HEK293 (cell line): ENCODE measurements around the gene TTC7B.

ENCODE experiments used
- BCL11B ChIP-seq: fragments of 450-650 bp; formaldehyde crosslinking; IDR thresholded peaks from 2 replicates; pipeline ENCODE4 v1.5.1; 2016; ENCODE audit warnings: low read depth, missing biosample characterization, missing genetic modification characterization
- GFI1B ChIP-seq: fragments of 450-650 bp; formaldehyde crosslinking; IDR thresholded peaks from 2 replicates; pipeline ENCODE4 v1.5.1; 2016; ENCODE audit warnings: missing biosample characterization, missing genetic modification characterization
- KLF10 ChIP-seq: fragments of 450-650 bp; IDR thresholded peaks from 2 replicates; pipeline ENCODE4 v1.5.1; 2018; ENCODE audit warnings: missing biosample characterization, mild to moderate bottlenecking, missing genetic modification characterization
- KLF7 ChIP-seq: fragments of 450-650 bp; formaldehyde crosslinking; IDR thresholded peaks from 2 replicates; pipeline ENCODE4 v1.5.1; 2016; ENCODE audit warnings: missing biosample characterization, missing genetic modification characterization, borderline replicate concordance
- SALL2 ChIP-seq: fragments of 450-650 bp; formaldehyde crosslinking; IDR thresholded peaks from 2 replicates; pipeline ENCODE4 v1.5.0; 2017; ENCODE audit warnings: missing biosample characterization, mild to moderate bottlenecking, missing genetic modification characterization, borderline replicate concordance
- SP2 ChIP-seq: fragments of 450-650 bp; formaldehyde crosslinking; IDR thresholded peaks from 2 replicates; pipeline ENCODE4 v1.5.1; 2016; ENCODE audit warnings: missing biosample characterization, missing genetic modification characterization
- TRIM28 ChIP-seq: IDR thresholded peaks from 2 replicates; pipeline ENCODE4 v1.6.1; 2011; ENCODE audit warnings: low read length, control low read depth, borderline replicate concordance
- ZBTB1 ChIP-seq: fragments of 450-650 bp; formaldehyde crosslinking; IDR thresholded peaks from 2 replicates; pipeline ENCODE4 v1.5.1; 2016; ENCODE audit warnings: missing biosample characterization, missing genetic modification characterization
- ZBTB17 ChIP-seq: fragments of 450-650 bp; formaldehyde crosslinking; IDR thresholded peaks from 2 replicates; pipeline ENCODE4 v1.5.1; 2016; ENCODE audit warnings: missing biosample characterization, missing genetic modification characterization
- ZBTB8A ChIP-seq: fragments of 450-650 bp; formaldehyde crosslinking; IDR thresholded peaks from 2 replicates; pipeline ENCODE4 v1.5.1; 2016; ENCODE audit warnings: missing biosample characterization, missing genetic modification characterization
- ZIC2 ChIP-seq: fragments of 450-650 bp; formaldehyde crosslinking; IDR thresholded peaks from 2 replicates; pipeline ENCODE4 v1.5.1; 2016; ENCODE audit warnings: missing biosample characterization, missing genetic modification characterization
- ZNF169 ChIP-seq: fragments of 450-650 bp; formaldehyde crosslinking; IDR thresholded peaks from 2 replicates; pipeline ENCODE4 v1.5.1; 2016; ENCODE audit warnings: missing biosample characterization, missing genetic modification characterization
- ZNF19 ChIP-seq: fragments of 450-650 bp; formaldehyde crosslinking; IDR thresholded peaks from 2 replicates; pipeline ENCODE4; 2016; ENCODE audit warnings: missing biosample characterization, missing genetic modification characterization, low read depth
- ZNF2 ChIP-seq: fragments of 450-650 bp; formaldehyde crosslinking; IDR thresholded peaks from 2 replicates; pipeline ENCODE4 v1.5.1; 2016; ENCODE audit warnings: missing biosample characterization, missing genetic modification characterization
- ZNF211 ChIP-seq: fragments of 450-650 bp; formaldehyde crosslinking; IDR thresholded peaks from 2 replicates; pipeline ENCODE4 v1.5.1; 2016; ENCODE audit warnings: low read depth, missing biosample characterization, missing genetic modification characterization
- ZNF394 ChIP-seq: fragments of 450-650 bp; formaldehyde crosslinking; IDR thresholded peaks from 2 replicates; pipeline ENCODE4 v1.5.1; 2016; ENCODE audit warnings: missing biosample characterization, missing genetic modification characterization, mild to moderate bottlenecking, moderate library complexity, borderline replicate concordance
- ZNF530 ChIP-seq: fragments of 450-650 bp; formaldehyde crosslinking; IDR thresholded peaks from 2 replicates; pipeline ENCODE4 v1.5.1; 2016; ENCODE audit warnings: low read depth, missing biosample characterization, missing genetic modification characterization
- ZNF549 ChIP-seq: fragments of 450-650 bp; IDR thresholded peaks from 2 replicates; pipeline ENCODE4 v1.5.1; 2018; ENCODE audit warnings: missing biosample characterization, missing genetic modification characterization, mild to moderate bottlenecking, inconsistent platforms, moderate library complexity
- ZNF560 ChIP-seq: fragments of 450-650 bp; formaldehyde crosslinking; IDR thresholded peaks from 2 replicates; pipeline ENCODE4 v1.5.1; 2017; ENCODE audit warnings: missing biosample characterization, missing genetic modification characterization, borderline replicate concordance
- ZNF610 ChIP-seq: fragments of 450-650 bp; formaldehyde crosslinking; IDR thresholded peaks from 2 replicates; pipeline ENCODE4 v1.5.1; 2016; ENCODE audit warnings: missing biosample characterization, missing genetic modification characterization, borderline replicate concordance
- ZNF623 ChIP-seq: fragments of 450-650 bp; formaldehyde crosslinking; IDR thresholded peaks from 2 replicates; pipeline ENCODE4 v1.5.1; 2016; ENCODE audit warnings: missing biosample characterization, missing genetic modification characterization
- ZNF626 ChIP-seq: fragments of 450-650 bp; sonication (Bioruptor Pico); formaldehyde crosslinking; IDR thresholded peaks from 2 replicates; pipeline ENCODE4 v1.5.1; 2018; ENCODE audit warnings: missing biosample characterization, missing genetic modification characterization, inconsistent platforms
- ZNF629 ChIP-seq: fragments of 450-650 bp; formaldehyde crosslinking; IDR thresholded peaks from 2 replicates; pipeline ENCODE4 v1.5.1; 2017; ENCODE audit warnings: missing biosample characterization, missing genetic modification characterization
- ZNF76 ChIP-seq: fragments of 450-650 bp; formaldehyde crosslinking; IDR thresholded peaks from 2 replicates; pipeline ENCODE4; 2016; ENCODE audit warnings: low read depth, missing biosample characterization, missing genetic modification characterization, borderline replicate concordance
- ZSCAN30 ChIP-seq: fragments of 450-650 bp; IDR thresholded peaks from 2 replicates; pipeline ENCODE4 v1.5.1; 2018; ENCODE audit warnings: missing biosample characterization, mild to moderate bottlenecking, missing genetic modification characterization, moderate library complexity
- TF ChIP-seq, protein P1 (sequence below): fragments of 450-650 bp; formaldehyde crosslinking; IDR thresholded peaks from 2 replicates; pipeline ENCODE4 v1.5.1; 2017; ENCODE audit warnings: missing biosample characterization, missing genetic modification characterization
- TF ChIP-seq, protein P2 (sequence below): fragments of 450-650 bp; formaldehyde crosslinking; conservative IDR thresholded peaks from 2 replicates; pipeline ENCODE4 v1.5.1; 2016; ENCODE audit warnings: low read depth, missing biosample characterization, missing genetic modification characterization
- TF ChIP-seq, protein P3 (sequence below): fragments of 450-650 bp; formaldehyde crosslinking; IDR thresholded peaks from 2 replicates; pipeline ENCODE4 v1.5.1; 2016; ENCODE audit warnings: missing biosample characterization, missing genetic modification characterization
- TF ChIP-seq, protein P4 (sequence below): fragments of 450-650 bp; formaldehyde crosslinking; IDR thresholded peaks from 2 replicates; pipeline ENCODE4 v1.5.1; 2017; ENCODE audit warnings: missing biosample characterization, mild to moderate bottlenecking, missing genetic modification characterization, moderate library complexity
- TF ChIP-seq, protein P5 (sequence below): fragments of 450-650 bp; formaldehyde crosslinking; IDR thresholded peaks from 2 replicates; pipeline ENCODE4; 2016; ENCODE audit warnings: missing biosample characterization, missing genetic modification characterization

TTC7B gene

DNA sequence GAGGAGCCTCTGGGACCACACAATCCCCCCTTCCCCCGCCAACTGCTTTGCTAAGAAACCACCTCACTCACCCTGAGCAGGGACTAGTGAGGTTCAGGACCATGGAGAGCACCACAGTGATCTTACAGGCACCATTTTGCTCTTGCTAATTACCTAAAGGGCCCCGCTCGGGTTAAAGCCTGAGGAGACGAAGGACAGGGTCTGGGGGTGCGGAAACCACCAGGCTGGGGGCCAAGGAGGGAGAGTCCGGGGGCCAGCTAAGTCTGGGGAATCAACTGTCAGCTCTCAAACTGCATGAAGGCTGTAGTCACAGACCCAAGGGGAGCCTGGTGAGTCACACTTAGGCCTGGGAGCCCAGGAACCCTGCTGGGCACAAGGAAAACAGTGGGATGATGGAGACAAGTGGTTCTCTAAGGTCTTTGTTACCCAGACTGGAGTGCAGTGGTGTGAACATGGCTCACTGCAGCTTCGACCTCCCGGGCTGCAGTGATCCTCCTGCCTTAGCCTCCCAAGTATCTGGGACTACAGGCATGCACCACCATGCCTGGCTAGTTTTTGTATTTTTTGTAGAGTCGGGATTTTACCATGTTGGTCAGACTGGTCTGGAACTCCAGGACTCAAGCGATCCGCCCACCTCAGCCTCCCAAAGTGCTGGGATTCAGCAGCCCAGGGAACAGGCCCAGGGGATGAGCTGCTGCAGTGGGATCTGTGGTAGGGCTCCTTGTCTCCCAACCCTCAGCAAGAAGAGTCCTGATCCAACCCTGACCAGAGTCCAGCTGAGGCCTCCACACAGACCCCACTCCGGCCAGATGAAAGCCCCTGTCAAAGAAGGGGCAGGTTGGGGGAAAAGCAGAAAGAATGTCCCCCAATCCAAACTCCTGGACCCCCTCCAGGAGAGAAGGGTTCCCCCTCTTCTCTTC is 320.6 kb downstream of the TTC7B start (continued):
- TF ChIP-seq, protein P1, sequence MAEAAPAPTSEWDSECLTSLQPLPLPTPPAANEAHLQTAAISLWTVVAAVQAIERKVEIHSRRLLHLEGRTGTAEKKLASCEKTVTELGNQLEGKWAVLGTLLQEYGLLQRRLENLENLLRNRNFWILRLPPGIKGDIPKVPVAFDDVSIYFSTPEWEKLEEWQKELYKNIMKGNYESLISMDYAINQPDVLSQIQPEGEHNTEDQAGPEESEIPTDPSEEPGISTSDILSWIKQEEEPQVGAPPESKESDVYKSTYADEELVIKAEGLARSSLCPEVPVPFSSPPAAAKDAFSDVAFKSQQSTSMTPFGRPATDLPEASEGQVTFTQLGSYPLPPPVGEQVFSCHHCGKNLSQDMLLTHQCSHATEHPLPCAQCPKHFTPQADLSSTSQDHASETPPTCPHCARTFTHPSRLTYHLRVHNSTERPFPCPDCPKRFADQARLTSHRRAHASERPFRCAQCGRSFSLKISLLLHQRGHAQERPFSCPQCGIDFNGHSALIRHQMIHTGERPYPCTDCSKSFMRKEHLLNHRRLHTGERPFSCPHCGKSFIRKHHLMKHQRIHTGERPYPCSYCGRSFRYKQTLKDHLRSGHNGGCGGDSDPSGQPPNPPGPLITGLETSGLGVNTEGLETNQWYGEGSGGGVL (tag by site-specific recombination), result 0 out of 2 replicates have a peak, but pooled peaks have one; percentile 22
- TF ChIP-seq TRIM28 (no peak), SALL2 (no peak), ZNF169 (tag by site-specific recombination) (no peak), ZNF394 (no peak), ZNF211 (no peak), ZNF626 (tag by site-specific recombination) (no peak), ZSCAN30 (tag by site-specific recombination) (no peak), ZNF530 (tag by site-specific recombination) (no peak), ZNF549 (no peak), ZNF610 (no peak), ZBTB8A (tag by site-specific recombination) (no peak), ZNF2 (peak; percentile 26; the same call in 1 of the 2 replicates), ZNF19 (tag by site-specific recombination) (no peak), ZIC2 (tag by site-specific recombination) (peak; percentile 92), ZNF76 (no peak), ZBTB1 (tag by site-specific recombination) (no peak), GFI1B (tag by site-specific recombination) (no peak), BCL11B (tag by site-specific recombination) (no peak), ZNF623 (tag by site-specific recombination) (no peak), ZBTB17 (tag by site-specific recombination) (peak; percentile 27; the same call in 1 of the 2 replicates), ZNF629 (tag by site-specific recombination) (peak; percentile 66), KLF10 (tag by site-specific recombination) (no peak), SP2 (tag by site-specific recombination) (no peak), ZNF560 (tag by site-specific recombination) (no peak), KLF7 (tag by site-specific recombination) (no peak)
- TF ChIP-seq, protein P2, sequence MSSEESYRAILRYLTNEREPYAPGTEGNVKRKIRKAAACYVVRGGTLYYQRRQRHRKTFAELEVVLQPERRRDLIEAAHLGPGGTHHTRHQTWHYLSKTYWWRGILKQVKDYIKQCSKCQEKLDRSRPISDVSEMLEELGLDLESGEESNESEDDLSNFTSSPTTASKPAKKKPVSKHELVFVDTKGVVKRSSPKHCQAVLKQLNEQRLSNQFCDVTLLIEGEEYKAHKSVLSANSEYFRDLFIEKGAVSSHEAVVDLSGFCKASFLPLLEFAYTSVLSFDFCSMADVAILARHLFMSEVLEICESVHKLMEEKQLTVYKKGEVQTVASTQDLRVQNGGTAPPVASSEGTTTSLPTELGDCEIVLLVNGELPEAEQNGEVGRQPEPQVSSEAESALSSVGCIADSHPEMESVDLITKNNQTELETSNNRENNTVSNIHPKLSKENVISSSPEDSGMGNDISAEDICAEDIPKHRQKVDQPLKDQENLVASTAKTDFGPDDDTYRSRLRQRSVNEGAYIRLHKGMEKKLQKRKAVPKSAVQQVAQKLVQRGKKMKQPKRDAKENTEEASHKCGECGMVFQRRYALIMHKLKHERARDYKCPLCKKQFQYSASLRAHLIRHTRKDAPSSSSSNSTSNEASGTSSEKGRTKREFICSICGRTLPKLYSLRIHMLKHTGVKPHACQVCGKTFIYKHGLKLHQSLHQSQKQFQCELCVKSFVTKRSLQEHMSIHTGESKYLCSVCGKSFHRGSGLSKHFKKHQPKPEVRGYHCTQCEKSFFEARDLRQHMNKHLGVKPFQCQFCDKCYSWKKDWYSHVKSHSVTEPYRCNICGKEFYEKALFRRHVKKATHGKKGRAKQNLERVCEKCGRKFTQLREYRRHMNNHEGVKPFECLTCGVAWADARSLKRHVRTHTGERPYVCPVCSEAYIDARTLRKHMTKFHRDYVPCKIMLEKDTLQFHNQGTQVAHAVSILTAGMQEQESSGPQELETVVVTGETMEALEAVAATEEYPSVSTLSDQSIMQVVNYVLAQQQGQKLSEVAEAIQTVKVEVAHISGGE (tag by site-specific recombination), result no peak
- TF ChIP-seq, protein P3, sequence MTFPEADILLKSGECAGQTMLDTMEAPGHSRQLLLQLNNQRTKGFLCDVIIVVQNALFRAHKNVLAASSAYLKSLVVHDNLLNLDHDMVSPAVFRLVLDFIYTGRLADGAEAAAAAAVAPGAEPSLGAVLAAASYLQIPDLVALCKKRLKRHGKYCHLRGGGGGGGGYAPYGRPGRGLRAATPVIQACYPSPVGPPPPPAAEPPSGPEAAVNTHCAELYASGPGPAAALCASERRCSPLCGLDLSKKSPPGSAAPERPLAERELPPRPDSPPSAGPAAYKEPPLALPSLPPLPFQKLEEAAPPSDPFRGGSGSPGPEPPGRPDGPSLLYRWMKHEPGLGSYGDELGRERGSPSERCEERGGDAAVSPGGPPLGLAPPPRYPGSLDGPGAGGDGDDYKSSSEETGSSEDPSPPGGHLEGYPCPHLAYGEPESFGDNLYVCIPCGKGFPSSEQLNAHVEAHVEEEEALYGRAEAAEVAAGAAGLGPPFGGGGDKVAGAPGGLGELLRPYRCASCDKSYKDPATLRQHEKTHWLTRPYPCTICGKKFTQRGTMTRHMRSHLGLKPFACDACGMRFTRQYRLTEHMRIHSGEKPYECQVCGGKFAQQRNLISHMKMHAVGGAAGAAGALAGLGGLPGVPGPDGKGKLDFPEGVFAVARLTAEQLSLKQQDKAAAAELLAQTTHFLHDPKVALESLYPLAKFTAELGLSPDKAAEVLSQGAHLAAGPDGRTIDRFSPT (tag by site-specific recombination), result no peak
- TF ChIP-seq, protein P4, sequence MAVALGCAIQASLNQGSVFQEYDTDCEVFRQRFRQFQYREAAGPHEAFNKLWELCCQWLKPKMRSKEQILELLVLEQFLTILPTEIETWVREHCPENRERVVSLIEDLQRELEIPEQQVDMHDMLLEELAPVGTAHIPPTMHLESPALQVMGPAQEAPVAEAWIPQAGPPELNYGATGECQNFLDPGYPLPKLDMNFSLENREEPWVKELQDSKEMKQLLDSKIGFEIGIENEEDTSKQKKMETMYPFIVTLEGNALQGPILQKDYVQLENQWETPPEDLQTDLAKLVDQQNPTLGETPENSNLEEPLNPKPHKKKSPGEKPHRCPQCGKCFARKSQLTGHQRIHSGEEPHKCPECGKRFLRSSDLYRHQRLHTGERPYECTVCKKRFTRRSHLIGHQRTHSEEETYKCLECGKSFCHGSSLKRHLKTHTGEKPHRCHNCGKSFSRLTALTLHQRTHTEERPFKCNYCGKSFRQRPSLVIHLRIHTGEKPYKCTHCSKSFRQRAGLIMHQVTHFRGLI (tag by site-specific recombination), result no peak
- TF ChIP-seq, protein P5, sequence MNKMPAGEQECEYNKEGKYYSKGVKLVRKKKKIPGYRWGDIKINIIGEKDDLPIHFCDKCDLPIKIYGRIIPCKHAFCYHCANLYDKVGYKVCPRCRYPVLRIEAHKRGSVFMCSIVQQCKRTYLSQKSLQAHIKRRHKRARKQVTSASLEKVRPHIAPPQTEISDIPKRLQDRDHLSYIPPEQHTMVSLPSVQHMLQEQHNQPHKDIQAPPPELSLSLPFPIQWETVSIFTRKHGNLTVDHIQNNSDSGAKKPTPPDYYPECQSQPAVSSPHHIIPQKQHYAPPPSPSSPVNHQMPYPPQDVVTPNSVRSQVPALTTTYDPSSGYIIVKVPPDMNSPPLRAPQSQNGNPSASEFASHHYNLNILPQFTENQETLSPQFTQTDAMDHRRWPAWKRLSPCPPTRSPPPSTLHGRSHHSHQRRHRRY (tag by site-specific recombination), result no peak
